Breast epithelium (tissue), 3 donors: Measurements from ENCODE around the gene KRTAP5-7.

Experiments
- CTCF ChIP-seq, 3 donors: fragments of 450-650 bp; IDR thresholded peaks; one replicate each; pipeline ENCODE4 v1.5.1; 2016 to 2017; ENCODE audit warnings: antibody characterized with exemption in 3 of 3, mild to moderate bottlenecking in 3 of 3, moderate library complexity in 3 of 3
- POLR2A ChIP-seq: fragments of 450-650 bp; IDR thresholded peaks from one replicate; pipeline ENCODE4 v1.6.1; 2016; ENCODE audit warnings: antibody characterized with exemption, mild to moderate bottlenecking, moderate library complexity

- no peak for TF ChIP-seq CTCF (IDR thresholded peaks at IDR 0.05)
- TF ChIP-seq POLR2A, result no peak
Measured at GRCh38 chr11:71499125-71499524, 27.9 kb upstream of the KRTAP5-7 start.
